GM19035 (cell line): ENCODE measurements around the gene TNIP2.
A peak's percentile ranks its signal among the peaks of the same experiment; 100 is the strongest.
"Not testable (repeated sequence)": the region's sequence is repeated elsewhere in the genome, so short reads cannot be mapped to it uniquely, and the experiment has no call there.

Experiments
- ATAC-seq: cut with Tn5 transposase; IDR thresholded peaks from one replicate; pipeline ENCODE4 v1.9.1; 2021; ENCODE audit not compliant: unreplicated experiment

Gene TNIP2

DNA sequence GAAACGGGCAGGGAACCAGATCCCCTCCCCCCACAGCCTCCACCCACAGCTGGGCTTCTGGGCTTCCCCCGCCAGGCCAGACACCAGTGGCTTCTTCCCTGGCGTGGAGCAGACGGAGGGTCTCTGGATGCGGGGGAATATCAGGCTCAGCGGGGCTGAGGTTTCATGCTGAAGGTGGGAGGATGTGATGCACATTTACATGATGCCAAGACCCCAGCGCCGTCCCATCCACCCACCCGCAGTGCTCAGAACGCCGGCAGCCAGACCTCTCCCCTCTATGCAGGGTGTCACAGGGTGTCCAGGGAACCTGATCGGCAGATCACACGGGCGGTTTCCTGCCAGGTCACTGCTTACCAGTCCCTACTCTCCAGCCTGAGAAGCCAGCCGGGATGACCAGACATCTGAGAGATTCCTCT, 12.8 kb upstream of the TNIP2 start:
- ATAC-seq, result no peak

DNA sequence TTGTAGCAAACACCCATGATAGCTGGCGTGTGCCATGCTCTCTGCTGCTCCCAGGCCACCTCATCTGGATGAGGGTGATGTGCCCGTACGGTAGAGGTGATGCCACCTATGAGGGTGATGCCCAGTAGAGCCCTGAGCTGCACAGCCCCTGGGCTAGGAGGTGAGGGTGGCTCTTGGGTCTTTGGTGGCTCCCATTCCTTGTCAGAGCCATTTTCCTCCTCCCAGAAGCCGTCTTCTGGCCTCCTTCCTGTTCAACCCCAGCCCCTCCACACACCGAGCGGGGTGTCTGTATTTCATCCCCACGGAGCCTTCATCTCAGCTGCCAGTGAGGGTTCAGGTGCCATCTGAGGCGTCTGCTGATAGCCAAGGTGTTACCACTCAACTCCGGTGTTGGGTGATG, 12.0 kb upstream of the TNIP2 start:
- no peak for ATAC-seq

DNA sequence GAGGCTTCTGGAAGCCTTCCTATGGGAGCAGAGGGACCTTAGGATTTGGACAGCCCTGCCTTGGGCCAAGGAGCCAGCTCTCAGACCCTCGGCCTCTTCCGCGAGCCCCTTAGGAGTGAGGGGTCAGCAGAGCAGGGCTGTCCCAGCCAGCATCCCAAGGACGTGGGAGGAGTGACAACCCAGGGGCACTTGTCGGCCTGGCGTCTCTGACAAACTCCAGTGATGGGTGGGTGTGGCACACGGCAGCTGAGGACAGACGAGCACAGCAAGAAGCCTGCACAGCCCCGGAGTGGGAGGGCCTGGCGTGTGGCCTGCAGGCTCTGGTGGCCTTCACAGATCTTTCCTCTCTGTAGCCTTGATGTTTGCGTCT, 11.6 kb upstream of the TNIP2 start:
- ATAC-seq, result no peak

DNA sequence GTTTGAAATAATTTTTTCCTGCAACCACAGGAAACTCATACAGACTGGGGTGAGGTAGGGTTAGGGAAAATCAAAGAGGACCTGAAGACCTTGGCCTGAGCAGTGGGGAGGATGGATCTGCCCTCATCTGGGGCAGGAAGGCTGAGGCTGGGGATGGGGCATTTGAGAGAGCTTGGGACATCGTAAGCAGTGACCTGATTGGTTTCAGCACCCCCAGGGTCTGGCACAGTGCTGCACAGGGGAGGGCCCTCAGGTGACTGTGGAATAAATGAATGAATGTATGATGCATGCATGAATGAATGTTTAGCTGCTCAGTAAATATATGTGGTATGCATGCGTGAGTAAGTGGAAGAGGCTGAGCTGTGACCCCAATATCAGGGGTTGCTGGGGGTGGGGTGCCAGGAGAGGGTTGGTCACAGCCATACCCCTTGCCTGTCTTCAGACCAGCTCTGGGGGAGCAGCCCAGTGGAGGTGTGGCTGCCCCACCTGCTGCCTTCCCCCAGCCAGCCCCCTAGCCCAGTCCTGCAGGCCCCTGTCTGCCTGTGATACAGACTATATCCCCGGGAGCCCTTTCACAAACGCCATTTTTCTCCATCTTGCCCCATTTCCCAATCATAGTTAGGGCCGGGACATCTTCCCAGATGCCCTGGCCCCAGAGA, 11.0 kb upstream of the TNIP2 start:
- ATAC-seq, result no peak

DNA sequence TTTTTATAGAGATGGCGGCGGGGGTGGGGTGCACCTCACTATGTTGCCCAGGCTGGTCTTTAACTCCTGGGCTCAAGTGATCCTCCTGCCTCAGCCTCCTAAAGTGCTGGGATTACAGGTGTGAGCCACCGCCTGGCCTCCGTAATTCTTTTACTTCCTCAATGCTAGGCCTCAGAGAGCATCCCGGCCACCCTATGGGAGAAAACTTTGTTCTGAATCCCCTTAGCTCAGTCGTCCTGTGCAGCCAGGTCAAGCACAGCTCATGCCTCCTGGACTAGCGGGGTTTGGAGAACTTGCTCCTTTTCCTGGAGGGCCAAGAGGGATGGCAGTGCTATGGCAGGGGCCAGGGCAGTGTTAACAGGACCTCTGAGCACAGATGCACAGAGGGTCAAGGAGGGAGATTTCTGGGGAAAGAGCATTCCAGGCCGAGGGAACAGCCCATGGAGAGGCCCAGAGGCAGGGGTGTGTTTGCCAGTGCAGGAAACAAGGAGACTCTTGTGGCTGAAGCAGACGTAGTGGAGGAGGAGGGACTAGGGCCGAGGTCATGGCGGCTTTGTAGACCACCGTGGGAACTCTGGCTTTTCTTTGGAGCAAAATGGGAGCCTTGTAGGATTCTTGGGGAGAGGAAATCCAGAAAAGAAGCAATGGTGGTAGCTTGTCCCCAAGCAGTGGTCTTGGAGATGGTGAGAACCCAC, 9.8 kb upstream of the TNIP2 start:
- no peak for ATAC-seq

DNA sequence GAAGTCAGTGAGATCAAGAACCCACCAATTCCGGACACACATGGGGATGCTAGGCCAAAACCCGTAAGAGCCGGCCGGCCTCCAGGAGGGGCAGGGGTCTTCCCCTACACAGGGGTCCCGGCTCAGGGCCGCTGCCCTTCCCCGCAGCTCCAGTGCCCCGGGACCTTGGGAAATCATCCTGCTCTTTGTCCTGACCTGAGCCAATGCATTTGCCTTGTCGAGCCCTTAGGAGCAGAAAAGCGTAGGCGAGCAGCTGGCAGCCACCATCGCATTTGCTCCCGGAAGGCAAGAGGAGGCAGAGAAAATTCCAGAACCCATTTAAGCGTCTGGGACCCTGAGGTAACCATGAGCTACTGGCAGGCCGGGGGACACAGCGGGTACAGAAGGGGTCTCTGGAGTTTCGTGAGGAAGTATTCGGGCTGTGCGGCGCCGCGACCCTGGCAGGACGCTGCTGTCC, 7.4 kb upstream of the TNIP2 start:
- ATAC-seq, result peak; percentile 17

DNA sequence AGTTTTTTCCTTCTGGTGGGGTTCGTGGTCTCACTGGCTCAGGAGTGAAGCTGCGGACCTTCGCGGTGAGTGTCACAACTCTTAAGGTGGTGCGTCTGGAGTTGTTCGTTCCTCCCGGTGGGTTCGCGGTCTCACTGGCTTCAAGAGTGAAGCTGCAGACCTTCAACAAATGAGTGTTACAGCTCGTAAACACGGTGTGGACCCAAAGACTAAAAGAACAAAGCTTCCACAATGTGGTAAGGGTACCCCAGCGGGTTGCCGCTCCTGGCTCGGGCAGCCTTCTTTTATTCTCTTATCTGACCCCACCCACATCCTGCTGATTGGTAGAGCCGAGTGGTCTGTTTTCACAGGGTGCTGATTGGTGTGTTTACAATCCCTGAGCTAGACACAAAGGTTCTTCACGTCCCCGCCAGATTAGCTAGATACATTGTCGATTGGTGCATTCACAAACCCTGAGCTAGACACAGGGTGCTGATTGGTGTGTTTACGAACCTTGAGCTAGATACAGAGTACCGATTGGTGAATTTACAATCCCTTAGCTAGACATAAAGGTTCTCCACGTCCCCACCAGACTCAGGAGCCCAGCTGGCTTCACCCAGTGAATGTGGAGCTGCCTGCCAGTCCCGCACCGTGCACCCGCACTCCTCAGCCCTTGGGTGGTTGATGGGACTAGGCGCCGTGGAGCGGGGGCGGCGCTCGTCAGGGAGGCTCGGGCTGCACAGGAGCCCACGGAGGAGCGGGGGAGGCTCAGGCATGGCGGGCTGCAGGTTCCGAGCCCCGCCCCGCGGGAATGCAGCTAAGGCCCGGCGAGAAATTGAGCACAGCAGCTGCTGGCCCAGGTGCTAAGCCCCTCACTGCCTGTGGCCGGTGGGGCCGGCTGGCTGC, 6.6 kb upstream of the TNIP2 start:
- not testable (repeated sequence) for ATAC-seq

DNA sequence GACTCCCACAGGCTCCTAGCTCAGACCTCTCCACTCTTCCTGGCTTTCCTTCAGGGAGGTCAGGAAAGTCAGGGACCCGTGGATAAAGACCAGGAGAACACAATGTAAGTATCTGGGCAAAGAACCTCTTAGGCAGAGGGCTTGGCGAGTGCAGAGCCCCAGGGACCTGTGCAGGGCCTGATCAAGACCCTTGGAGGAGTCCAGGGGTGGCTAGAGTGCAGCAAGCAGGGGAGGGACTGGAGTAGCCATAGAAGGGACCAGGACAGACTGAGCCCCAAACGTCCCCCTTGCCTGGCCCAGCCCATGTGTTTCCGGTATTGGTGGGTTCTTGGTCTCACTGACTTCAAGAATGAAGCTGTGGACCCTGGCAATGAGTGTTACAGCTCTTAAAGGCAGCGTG, 5.9 kb upstream of the TNIP2 start:
- no peak for ATAC-seq

DNA sequence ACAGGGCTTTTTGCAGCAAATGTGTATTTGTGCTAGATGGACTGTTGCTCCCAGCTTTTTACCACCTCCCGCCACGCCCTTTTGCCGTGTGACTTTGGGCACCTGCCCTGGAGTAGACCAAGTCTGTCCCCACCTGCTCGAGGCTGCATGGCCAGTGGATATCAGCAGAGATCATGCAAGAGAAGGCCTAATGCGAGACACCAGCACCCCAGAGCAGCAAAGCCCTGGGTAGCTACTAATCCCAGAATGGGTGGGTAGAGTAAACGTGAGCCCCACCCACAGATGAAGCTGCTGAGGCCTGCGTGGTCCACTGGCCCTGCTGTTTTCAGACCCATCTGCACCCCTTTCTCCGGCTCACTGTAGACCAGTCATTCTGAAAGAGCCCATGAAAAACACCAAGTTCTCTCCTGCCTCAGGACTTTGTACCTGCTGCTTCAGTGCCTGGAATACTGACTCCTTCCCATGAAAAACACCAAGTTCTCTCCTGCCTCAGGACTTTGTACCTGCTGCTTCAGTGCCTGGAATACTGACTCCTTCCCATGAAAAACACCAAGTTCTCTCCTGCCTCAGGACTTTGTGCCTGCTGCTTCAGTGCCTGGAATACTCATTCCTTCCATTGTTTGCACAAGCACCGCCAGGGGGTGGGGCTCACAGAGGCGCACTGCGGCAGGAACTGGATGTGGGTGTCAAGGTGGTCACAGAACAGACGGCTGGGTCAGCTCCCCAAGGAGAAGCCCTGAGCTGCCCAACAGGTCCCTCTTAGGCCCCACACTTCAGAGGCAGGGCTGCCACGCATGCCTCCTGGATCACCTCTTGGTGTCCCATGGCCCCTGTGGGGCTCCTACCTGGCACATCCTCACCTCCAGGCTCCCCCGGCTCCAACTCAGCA, 5.1 kb upstream of the TNIP2 start:
- no peak for ATAC-seq

DNA sequence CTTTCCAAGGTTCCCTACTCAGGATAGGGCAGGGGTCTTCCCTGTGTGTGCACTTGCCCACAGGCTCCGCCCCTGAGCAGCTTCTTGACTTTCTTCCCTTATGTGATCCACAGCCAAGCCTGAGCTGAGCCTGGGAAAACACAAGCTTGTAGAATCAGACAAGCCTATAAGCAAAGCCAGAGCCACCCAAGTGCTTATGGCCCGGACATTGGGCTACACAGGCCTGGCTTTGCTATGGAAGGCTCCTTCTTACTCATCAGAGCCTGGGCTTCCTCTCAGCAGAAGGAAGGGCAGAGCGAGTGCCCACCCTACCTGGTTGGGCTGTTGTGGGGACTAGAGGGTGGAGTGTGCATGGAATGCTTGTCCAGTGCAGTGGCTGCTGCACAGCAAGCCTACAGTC, 1.3 kb upstream of the TNIP2 start:
- ATAC-seq, result no peak

DNA sequence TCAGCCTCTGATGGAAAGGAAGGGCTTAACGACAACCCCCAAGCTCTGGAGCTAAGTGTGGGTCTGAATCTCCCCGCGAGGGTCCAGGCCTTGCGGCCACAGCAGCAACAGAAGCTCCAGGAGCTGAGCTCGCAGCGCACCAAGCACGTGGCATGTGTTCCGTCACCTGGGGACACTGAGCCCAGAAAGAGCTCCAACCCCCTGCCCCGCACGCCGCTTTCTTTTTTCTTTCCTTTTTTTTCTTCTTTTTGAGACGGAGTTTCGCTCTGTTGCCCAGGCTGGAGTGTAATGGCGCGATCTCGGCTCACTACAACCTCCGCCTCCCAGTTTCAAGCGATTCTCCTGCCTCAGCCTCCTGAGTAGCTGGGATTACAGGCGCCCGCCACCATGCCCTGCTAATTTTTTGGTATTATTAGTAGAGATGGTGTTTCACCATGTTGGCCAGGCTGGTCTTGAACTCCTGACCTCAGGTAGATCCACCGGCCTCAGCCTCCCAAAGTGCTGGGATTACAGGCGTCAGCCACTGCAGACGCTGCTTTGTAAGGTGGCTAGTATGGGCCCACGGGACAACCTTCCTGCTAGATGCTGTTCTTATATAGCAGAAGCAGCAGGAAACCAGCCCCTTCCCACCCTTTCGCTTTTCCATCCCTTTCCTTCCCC, 685 bp upstream of the TNIP2 start:
- ATAC-seq, result no peak

DNA sequence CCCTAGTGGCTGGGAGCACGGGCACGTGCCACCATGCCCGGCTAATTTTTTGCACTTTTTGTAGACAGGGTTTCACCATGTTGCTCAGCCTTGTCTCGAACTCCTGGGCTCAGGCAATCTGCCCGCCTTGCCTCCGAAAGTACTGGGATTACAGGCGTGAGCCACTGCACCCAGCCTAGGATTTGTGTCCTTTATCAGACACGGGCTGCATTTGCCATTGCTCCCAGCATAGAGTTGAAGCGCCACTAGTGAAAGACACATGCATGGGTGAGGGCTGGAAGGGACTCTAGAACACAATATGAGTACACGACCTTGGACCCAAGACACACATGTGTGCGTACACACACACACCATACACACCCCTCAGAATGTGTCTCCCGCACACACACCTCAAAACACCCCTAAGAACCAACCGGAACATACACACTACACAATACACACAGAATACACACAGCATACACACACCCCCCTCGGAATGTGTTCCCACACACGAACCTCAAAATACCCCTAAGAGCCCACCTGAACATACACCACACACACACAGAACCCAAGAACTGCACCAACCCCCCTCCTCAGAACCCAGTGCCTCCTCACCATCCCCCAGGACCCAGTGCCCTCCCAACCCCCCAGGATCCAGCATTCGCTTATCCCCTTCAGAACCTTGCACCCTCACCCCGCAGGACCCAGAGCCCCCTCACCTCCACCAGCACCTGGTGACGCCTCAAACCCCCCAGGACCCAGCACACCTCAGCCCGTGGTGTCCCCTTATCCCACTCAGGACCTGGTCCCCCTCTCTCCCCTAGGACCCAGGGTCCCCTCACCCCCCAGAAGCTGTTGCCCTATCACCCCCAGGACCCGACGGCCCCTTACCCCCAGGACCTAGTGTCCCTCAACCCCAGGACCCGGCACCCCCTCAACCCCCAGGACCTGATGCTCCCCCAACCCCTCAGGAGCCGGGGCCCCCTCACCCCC, 1.0 kb downstream of the TNIP2 start:
- ATAC-seq, result no peak

DNA sequence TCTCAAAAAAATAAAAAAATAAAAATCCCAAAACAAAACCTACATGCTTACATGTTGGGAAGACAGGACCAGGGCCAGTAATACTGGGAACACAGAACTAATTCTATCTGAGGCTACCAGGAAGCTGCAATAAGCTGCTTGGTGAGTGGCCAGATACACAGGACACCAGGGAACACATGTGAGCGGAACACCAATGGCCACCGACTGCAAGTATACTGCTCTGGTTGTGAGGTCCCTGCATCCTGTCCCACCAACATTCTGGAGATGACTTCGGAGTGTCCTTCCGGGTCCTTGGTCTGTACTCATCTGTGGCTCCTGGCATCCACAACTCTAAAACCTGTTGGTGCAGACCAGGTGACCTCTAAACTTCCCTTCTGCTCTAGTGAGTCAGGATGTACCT, 2.7 kb downstream of the TNIP2 start:
- no peak for ATAC-seq

DNA sequence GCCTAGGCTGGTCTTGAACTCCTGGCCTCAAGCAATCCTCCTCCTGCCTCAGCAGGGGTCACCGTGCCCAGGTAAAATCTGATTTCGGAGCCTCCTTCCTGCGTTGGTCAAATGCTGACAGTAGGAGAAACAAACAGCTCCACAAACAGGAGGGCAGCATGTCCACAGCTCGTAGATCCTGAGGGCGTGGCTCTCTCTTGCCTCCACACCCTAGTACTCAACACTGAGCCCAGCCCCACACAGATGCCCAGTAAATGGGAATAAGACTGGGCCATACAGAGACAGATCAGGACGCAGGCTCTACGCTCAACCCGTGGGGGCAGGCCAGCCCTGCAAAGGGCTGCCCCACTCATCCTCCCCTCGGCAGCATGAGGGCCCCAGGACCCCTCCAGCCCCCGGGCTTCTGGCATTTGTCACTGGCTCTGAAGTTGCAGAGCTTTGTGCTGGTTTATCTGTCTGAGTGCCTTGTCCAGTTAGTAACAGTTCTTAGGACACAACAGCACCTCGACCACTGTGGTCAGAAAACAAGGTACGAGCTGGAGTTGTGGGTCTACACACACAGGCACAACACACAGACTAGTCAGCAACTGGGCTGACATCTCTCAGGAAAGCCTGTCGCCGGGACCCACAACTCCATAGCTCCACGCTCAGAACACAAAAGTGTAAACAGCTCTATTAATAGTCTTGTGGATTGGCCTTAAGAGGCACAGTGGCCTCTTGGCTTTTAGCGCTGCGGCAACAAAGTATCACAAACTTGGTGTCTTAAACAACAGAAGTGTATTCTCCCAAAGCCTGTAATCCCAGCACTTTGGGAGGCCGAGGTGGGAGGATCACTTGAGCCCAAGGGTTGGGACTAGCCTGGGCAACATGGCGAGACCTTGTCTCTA, 5.2 kb downstream of the TNIP2 start:
- ATAC-seq, result no peak

DNA sequence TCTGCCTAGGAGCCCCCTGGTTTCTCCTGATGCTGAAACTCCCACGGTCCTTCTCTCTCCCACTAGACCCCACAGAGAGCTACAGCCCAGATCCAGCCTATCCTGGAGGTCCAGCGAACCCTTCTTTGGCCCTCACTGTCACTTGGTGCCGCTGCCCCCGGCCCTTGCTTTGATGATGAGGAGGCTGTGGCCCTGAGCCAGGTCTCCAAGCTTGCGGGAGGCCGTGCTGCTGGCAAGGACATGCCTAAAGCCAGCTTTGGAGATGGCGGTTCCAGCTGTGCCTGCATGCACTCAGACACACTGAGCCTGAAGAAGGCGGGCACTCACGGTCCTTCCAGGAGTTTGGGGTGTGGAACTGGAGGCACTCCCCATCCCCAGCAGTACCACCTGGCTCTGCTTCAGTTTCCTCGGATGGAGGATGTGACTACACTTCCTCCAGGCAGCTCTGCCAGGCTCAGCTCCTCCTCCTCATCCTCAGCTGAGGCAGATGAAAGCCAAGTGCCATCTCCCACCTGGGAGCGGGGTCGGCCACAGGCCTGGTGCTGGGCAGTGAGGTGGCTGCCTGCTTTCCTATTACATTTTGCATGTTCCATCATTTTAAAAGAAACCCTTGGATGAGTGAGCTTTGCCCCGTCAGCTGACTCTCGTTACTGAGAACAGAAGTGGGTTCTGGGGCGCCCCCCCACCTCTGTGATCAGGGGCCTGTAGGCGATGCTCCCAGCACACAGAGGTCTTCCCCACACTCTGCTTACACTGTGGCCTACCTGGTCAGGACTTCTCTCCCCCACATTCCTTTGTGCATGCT, 9.0 kb downstream of the TNIP2 start:
- no peak for ATAC-seq

DNA sequence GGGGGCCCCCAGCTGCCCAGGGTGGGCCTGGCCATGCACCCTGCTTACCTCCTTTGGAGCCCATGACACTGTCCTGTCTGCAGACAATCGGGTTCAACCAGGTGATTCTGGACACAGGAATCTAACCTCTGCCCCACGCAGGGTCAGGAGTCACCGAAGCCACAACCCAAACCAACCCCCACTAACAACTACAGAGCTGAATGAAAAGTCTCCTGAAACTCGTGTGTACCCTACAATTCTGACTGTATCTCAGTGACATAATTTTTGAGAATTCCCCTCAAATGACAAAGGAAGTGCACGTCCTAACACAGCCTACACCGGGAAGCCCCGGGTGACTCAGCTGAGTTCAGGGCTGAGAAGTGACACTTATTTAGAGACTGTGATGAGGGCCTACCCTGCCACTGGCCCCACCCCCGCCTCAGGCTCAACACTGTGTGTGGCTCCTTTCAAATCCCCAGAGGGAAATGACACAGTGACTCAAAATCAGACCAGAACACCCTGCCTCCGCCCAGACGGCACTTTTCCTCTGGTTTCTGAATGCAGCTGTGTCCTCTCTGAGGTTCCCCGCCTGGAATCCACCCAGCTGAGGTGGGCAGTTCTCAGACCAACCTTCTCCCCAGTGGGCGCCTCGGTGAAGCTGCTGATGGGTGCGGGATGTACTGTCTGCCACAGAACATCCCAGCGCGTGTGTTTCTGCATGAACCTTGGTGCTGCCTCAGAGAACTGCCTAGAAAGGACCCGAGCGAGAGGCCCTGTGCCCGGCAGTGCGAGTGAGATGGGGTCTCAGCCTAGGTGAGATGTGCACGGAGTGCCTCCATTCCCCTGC, 9.9 kb downstream of the TNIP2 start:
- peak; percentile 94 for ATAC-seq

DNA sequence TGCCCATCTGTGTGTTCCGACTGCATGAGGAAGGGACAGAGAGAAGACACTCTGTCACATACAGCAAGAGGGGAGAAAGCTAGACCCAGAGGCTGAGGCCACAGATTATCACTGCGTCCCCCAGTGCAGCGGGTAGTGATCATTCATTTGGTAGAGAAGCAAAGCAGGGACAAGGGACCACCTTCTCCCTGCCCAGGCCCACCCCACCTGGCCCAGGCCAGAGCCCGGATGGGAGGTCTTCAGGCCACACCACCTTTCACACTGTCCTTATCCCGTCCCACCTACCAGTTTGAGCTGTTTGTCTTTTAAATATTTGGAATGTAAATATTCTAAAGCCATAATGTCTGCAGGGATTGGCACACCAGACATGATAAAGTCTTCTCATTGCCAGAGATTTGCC, 10.6 kb downstream of the TNIP2 start:
- no peak for ATAC-seq
